Globus pallidus (tissue), 1 donor: Measurements from ENCODE around the gene KANK4.
"Not testable (repeated sequence)": the region's sequence is repeated elsewhere in the genome, so short reads cannot be mapped to it uniquely, and the experiment has no call there.

Experiments
- DNase-seq: peaks from one replicate; pipeline ENCODE4 v3.0.0-alpha.2; 2015; ENCODE audit warnings: low spot score

Gene KANK4

DNA sequence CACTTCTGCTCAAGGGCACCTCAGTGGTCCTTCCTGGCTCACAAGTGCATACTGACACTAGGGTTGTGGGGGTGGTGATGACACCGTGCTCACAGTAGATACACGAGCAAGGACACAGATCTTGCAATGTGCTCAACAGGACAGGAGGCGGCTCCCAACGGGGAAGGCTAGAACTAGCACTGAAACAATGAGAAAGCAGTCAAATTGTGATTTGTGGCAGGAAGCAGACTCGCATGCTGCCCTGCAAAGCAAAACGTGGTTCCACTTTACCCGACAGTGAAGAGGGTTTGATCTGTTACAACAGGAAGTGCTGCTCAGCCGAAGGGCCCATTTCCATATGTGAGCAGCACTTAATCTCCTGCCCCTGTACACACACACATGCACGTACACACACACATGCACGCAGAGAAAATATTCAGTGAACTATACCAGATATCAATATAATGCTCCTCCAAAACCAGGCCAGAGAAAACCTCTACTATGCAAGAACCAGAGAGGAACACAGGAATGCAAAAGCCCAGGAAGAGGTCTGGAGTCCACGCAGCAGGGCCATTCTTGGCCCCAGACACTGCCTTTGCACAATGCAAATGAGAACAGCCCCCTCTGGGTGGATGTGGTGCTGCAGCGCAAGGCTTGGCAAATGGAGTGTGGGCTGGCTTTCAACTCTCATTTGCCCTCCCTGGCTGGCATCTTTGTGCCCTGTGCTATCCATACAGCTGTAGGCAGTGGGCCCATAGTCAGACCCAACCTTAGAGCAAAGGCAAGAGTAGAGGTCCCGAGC lies 47.1 kb downstream of the KANK4 start:
- DNase-seq = no peak

DNA sequence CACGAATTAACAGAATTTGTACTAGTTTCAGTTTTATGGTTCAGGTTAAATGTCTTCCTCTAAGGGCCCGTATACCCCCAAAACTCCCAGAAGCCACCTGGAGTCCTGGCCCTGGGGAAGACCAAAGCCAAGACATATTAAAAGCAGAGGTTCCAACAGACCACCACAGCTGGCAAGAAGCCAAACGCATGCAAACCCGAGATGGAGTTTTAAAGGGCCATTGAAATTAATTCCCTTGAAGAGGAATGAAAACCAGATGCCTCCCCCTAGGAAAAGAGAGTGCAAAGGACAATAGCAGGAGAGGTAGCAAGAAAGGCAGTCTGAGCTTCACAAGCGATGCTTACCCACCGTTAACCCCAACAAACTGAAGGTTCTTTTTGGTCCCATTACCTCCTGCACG lies 48.1 kb downstream of the KANK4 start:
- DNase-seq = no peak

DNA sequence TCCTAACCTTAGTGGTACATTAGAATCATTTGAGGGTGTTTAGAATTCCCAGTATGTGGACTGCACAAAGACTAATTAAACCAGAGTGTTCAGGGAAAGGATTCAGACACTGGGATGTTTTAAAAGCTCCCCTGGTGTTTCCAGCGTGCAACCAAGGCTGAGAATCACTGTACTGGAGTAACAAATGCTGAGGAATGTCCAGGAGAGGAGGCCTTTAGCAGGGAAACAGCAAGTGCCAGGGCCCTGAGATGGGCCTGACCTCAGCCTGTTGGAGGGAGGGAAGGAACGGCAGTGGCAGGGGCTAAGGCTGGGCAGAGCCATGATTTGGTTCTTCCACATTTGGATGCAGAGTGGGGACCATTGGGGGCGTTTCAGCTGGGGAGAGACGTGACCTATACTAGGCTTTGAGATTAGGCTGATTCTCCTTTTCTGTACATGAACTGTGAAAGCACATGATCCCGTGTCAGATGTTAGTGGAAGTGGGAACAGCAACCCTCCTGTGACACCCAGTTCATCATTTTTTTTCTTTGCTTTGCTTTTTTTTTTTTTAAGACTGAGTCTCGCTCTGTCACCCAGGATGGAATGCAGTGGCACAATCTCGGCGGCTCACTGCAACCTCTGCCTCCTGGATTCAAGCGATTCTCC lies 49.3 kb downstream of the KANK4 start:
- DNase-seq = no peak

GRCh38 chr1:62269439-62269838 lies 49.8 kb downstream of the KANK4 start:
- DNase-seq = no peak

DNA sequence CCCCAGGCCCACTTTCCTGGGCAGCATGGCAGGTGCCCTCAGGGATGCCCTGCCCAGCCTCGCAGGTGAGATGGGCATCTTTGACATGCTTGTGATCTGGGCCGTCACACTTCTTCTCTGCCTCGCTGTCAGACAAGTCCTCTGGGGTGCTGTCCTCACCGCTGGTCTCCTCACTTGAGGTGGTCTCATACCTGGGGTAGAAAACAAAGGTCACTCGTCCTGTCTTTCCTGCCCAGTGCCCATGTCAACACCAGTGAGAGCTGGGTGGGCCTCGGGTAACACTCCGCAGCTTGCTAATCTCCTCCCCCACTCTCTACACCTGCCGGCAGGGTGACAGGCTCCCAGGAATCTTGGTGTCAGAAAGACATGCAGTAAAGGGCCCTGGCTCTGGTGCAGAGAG lies 50.9 kb downstream of the KANK4 start:
- DNase-seq = no peak

DNA sequence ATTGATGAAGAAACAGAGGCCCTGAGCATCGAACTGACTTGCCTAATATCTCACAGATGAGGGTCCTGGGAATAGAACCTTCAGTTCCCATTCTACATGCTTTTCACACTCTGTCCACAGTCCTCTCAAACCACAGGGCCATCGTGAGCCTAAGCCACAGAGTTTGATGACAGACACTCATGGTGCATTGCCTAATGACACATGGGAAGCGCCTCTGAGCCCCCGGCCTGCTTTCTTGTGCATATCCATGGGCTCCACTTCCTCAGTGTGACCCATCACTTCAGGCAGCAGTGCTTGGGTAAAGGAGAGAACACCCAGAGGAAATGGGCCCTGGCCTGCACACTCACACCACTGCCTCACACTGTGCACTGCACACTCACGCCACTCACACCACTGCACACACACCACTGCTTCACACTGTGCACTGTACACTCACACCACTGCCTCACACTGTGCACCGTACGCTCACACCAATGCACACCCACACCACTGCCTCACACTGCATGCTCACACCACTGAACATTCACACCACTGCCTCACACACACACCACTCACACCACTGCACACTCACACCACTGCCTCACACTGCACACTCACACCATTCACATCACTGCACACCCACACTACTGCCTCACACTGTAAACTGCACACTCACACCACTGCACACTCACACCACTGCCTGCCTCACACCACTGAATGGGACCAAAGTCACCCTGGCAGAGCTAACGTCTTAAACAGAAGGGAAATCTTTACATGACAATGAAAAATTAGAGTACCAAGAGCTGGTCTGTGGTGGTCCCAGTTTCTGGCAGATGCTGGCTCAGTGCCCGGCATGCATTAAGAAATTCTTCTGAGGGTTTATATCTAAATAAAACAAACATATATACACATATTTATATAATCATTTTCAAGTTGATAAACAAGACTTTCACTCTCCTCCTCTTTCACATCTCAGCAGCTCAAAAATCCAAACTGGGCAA lies 53.0 kb downstream of the KANK4 start:
- no peak for DNase-seq

- DNase-seq = no peak
Observed at GRCh38 chr1:62263814-62264353, 55.4 kb downstream of the KANK4 start.

DNA sequence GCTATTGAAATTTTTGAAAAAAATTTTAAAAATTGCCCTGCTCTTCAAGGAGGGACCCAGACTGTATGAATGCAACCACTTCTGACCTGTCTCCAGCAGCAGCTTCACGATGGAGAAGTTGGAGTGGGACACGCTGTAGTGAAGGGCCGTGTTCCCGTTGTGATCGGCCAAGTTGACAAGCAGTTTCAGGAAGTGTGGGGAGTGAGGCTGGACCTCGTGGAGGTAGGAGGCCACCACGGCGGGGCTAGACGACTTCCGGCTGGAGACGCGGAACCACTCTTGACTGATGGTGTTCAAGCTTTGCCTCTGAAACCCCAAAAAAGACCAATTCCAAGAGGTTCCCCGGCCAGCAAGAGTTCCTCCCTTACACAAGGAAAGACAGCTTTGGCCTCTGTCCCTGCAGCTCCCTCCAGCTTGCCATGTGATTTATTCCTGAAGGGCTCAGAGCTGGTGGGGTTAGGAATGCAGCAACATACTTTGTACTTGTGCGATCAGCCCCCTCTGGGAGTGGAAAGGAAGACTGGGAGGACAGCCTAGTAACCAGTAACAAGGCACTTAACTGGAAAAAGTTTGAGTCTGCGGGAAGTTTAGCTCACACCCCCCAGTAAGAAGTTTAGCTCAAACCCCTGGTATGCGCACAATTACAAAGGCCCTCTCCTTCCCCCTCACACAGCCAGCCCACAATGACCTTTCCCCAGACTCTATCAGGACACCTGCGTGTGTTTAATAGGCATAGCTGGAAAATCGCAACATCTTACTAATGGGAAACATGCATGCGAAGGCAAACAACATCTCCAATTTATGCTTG lies 56.0 kb downstream of the KANK4 start:
- no peak for DNase-seq

DNA sequence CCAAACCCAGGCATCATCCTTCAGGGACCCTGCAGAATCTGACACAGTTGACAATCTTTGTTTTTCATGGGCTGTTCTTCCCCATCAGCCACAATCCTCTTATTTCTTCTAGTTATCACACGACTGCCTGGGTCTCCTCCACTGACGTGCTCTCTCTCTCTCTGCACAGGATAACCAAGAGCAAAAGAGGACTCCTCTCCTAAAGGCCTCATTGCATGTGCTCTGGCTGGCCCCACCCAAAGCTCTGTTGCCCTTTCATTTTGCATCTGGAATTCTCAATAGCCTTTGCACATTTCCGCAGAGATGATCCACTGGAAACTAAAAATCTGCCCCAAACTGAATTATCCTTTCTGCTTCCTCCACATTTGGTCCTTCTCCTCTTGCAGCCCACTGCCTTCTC lies 58.5 kb downstream of the KANK4 start:
- no peak for DNase-seq

- no peak for DNase-seq
Observed at GRCh38 chr1:62259551-62259950, 59.7 kb downstream of the KANK4 start.

- DNase-seq = no peak
Observed at GRCh38 chr1:62250126-62250726, 69.0 kb downstream of the KANK4 start.

DNA sequence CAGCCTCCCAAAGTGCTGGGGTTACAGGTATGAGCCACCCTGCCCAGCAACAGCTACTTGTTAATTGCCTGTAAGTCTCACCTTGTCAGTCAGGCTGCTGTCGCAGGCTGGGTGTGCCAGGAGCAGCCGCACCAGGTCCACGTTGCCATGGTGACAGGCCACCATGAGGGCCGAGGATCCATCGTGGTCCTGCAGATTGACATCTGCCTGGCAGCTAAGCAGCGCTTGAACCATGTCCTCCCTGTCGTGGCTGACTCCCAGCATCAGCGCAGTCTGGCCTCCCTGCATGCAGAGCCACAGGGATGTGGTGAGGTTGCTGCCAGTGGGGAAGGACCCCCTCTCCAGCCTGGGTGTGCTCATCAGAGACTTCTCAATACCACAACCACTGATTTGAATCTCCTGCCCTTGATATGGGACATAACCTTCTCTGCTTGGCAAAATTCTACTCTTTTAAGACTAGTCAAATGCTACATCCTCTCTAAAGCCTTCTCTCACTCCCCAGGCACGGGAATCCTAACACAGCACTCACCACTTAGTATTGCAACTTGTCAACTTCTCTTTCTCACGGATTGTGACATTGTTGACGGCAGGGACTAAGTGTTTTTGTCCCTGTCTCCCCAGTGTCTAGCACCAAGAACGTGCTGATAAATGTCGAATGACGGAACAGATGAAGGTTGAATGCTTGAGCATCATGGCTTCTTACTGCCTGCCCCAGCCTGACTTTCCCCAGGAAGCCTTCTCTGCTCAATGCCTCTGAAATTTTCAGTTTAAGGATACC lies 71.7 kb downstream of the KANK4 start:
- DNase-seq = no peak

GRCh38 chr1:62245201-62245600 lies 74.0 kb downstream of the KANK4 start:
- no peak for DNase-seq

DNA sequence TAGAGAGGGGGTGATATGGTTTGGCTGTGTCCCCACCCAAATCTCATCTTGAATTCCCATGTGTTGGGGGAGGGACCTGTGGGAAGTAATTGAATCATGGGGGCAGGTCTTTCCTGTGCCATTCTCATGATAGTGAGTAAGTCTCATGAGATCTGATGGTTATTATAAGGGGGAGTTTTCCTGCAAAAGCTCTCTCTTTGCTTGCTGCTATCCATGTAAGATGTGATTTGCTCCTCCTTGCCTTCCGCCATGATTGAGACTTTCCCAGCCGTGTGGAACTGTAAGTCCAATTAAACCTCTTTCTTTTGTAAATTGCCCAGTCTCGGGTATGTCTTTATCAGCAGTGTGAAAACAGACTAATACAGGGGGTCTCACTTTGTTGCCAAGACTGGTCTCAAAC lies 74.9 kb downstream of the KANK4 start:
- DNase-seq = not testable (repeated sequence)

DNA sequence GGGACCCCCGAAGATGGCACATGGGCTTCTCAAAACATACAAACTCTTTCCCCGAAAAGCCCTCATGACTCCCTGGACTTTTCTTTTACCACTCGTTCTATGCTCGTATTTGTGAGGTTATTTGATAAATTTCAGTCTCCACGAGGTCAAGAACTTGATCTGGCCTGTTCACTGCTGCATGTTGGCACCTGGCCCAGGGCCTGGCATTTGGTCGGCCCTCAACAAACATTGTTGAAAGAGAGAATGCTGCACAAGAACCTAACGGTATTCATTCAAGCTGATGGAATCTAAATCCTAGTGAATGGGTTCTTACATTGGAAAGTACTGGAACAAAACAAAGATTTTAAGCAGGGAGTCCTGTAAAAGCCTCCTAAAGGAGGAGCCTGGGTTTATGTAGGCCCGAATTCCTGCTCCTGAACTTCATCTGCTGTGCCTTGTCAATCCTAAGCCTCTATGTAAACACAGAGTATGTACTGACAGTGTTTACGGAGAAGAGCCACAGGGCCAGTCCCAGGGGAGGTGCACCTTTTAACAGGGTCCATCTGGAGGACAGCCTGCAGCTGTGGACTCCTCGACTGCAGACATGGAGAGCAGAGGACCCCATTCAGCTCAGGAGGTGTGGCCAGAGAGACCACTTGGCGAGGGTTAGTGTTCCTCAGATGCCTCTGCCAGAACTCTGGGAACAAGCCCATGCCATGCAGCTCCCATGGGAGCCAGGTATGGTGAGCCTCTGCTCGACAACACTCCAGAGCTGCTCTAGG lies 77.7 kb downstream of the KANK4 start:
- DNase-seq = no peak

- DNase-seq = no peak
Observed at GRCh38 chr1:62240651-62241370, 78.4 kb downstream of the KANK4 start.

- DNase-seq = not testable (repeated sequence)
Observed at GRCh38 chr1:62239652-62240403, 79.4 kb downstream of the KANK4 start.

DNA sequence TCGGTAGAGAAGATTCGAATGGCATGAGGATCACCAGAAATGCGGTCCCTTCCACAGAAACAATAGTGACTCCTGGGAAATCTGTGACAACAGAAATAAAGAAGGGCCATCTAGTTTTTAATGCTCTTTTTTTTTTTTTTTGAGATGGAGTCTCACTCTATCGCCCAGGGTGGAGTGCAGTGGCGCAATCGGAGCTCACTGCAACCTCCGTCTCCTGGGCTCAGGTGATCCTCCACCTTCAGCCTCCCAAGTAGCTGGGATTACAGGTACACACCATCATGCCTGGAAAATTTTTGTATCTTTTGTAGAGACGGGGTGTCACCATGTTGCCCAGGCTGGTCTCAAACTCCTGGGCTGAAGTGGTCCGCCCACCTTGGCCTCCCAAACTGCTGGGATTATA lies 80.7 kb downstream of the KANK4 start:
- no peak for DNase-seq
